GM12801 (cell line): ENCODE results near the gene SCAMP1.

ENCODE experiments used
- TF ChIP-seq, protein P1 (sequence below): IDR thresholded peaks from one replicate; pipeline ENCODE4 v1.5.1; 2011; ENCODE audit warnings: control low read depth; ENCODE audit not compliant: insufficient read length; ENCODE audit errors: extremely low read depth

The SCAMP1 gene

DNA sequence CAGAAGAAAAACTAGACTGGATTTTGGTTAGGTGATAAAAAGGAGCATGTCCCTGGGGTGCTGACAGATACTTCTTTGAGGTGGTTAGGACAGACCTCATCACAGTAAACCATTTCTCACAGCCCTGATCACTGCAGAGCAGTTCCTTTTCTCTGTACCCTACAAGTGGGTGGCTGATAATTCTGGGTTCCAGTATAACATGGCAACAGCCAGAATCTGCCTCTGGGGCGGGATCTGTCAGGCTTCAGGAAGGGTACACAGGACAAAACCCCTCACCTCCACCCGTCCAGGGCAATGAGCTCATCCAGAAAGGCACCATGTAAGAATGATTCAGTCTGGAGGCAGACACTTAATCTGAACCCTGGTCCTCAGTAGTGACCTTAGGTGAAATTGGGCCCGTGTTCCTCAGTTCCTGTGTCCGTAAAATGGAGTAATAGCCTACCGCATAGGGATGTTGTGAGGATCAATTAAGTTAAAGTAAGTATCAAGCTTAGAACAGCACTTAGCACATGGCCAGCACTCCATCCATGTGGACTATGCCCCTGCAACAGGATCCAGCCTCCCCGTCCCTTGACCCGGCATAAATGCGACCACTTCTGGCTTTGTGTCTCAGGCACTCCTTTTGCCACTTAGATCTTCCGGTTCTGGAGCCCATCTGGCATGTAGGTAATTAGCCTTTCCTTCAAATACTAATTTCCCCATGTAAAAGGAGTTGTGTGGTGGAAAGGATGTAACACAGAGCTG, 159.0 kb downstream of the SCAMP1 start:
- TF ChIP-seq, protein P1, sequence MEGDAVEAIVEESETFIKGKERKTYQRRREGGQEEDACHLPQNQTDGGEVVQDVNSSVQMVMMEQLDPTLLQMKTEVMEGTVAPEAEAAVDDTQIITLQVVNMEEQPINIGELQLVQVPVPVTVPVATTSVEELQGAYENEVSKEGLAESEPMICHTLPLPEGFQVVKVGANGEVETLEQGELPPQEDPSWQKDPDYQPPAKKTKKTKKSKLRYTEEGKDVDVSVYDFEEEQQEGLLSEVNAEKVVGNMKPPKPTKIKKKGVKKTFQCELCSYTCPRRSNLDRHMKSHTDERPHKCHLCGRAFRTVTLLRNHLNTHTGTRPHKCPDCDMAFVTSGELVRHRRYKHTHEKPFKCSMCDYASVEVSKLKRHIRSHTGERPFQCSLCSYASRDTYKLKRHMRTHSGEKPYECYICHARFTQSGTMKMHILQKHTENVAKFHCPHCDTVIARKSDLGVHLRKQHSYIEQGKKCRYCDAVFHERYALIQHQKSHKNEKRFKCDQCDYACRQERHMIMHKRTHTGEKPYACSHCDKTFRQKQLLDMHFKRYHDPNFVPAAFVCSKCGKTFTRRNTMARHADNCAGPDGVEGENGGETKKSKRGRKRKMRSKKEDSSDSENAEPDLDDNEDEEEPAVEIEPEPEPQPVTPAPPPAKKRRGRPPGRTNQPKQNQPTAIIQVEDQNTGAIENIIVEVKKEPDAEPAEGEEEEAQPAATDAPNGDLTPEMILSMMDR, result no peak

DNA sequence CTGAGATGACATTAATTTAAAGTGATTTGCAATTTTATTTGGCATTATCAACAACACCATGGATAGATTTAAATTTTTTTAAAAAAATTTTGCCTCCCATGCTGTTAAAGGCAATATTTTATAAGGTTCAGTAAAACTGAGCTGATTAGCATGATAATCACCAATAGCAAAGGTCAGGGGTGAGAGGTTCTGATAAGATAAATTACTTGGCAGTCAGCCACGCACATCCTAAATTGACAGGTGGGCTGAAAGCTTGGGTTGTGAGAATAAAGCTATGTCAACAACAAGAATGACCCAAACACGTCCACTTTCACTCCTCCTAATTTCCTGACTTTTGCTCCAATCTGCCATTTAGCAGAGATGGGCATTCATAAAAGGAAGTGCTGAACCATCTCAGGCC, 161.0 kb downstream of the SCAMP1 start:
- TF ChIP-seq, protein P1, result no peak

DNA sequence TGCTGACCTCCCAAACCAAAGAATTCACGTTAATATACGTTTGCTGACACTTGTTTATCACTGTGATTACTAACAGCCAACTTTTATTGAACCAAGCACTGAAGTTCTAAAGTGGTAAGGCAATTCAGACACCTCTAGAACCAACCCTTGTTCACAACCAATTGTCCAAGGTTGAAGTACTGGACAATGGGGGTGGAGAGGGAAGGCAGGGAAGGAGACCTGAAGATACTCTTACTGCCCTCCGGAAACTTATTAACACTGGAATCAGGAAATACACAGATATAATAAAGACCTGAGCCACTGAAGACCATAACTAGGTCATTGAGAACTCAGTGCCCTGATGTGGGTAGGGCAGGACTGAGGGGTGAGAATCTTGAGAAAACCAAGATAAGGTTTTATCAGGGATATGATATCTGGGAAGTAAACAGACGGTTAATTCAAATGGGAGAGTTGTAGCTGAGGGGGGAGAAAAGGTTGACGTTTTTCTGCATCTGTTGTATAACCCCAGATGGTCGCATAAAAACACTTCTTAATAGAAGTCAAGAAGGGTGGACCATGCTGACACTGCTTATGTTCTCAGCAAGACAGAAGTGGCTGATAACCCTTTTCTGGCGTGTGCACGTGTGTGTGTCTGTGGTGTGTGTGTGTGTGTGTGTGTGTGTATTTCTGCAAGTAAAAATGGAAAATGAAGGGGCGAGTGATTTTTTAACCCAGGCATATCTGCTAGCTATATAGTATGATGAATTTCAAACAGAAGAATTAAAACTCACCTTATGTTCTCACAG, 162.3 kb downstream of the SCAMP1 start:
- TF ChIP-seq, protein P1, result no peak

DNA sequence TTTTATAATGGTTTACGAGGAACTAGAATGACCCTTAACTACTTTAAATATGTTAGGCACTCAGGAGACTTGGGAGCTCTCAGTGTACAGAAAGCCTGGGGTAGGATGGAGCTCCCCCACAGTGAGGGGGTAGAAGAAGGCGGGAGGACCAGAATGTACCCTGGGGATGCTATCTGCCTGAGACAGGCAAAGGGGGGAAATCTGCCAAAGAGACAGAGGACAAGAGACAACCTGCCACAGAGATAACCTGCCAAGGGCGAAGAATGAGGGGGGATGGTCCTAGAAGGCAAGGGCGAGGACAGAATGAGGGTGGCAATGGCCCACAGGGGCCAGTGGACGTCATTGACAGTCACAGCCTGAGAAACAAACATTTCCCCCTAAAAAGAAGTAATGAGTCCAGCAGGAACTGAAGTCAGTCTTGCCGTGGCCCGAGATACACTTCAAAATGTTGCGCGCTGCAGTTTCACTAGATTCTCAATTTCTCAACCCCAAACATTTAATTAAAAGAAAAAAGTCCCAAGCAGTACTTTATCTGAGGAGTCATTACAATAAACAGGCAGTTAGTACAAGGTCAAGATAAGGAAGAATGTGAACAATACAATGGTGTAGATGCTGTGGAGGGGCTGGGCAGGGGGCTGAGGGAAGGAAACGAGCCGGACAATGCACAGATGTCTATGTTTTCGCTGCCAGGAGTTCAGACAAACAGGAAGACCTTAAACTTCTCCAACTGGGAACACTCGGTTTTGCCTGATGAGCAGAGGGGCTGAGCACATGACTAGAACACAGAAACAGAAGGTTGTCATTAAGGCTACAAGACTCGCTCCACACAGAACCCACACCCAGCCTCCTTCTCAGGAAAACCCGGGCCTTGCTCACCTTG, 163.1 kb downstream of the SCAMP1 start:
- TF ChIP-seq, protein P1, result no peak

DNA sequence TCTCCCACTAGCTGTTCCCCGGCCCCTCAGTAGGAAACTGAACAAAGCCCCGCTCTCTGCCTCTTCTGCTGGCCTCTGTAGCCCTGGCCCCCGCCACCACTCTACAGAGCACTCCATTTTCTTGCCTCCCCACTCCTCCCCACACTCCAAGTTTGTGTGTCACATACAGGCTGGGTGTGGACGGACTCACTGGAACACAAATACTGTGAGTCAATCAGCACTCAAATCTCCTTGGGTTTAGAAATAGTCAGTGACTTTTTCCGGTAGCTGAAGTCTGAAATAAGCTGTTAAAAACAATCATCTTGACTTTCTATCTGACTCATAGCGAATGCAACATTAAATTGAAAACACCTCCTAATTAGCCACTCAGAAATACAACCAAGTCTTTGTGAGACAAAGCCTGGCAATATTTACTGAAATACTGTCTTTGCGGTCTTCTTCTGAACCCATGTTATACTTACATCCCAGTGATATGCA, 165.7 kb downstream of the SCAMP1 start:
- TF ChIP-seq, protein P1, result no peak

DNA sequence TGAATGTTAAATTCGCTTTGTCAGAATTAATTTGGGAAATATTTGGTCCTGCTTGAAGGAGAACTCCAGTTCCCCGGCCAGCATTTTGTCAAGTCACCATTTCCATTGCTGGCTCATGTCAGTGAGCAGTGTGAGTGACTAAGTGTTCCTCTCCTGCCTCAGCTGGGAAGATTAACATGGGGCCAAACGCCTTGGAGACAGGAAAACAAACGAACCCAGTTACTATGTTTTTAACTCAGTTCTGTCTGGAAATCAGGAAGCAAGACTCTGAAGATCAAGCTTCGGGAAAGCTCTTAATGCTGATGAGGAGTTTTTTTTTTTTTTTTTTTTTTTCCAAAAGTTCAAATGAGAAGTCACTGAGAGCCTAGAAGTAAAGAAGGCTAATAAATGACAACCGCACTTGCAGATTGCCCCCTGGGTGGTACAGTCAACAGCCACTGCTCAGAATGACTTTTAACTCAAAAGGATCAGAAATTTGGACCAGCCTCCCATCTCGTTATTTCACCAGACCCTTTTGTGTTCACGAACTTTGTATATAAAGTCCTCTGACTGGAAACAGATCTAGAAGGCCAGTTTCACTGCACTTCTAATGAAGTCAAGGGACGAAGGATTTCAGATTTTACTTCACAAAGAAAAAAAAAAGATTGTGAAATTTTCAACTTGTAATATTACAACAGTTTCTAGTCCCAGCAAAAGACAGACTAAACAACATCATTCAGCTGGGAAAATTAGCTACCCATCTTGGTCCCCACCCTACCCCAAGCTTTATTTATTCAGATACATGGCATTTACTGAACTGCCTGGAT, 166.8 kb downstream of the SCAMP1 start:
- TF ChIP-seq, protein P1, result no peak
